ENCODE measurements around the gene MIA.
"Not testable (repeated sequence)": the region's sequence is repeated elsewhere in the genome, so short reads cannot be mapped to it uniquely, and the experiment has no call there.

Gene MIA

DNA sequence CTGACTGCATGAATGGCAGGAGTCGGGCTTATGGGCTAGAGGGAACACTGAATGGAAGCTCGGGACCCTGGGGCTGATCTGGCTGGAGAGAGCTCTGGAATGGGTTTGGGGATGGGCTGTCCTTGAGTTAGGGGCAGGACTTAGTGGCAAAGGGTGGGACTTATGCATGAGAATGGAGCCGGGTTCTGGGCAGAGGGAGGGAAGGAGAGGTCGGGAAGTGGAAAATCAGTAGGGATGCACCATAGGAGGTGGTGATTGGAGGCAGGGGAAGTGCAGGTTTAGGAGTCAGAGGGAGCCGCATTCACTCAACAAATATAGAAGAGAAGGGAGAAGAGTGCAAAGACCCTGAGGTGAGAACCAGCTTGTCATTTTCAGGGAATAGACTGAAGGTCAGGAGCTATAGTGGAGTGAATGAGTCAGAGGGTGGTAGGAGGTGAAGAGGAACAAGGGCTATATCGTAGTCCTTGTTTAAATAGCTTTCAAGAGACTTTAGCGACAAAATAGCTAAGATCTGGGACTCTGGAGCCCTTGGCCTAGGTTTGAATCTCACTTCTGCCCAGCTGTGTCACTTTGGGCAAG is 3.5 kb downstream of the MIA start:
- no peaks in the 10 kb centered on the region for H3K36me3 ChIP-seq (replicated peaks)
- H3K4me1 ChIP-seq = peaks cover 10% of the 10 kb centered on the region
- peak overlapping the region; percentile 59 for H3K4me3 ChIP-seq
- in situ Hi-C loops (cut with MboI; ENCODE audit: low sequenced_read_pairs) = no loop called here
- H3K27me3 ChIP-seq (ENCODE audit: low read depth) = no peaks in the 10 kb centered on the region
- no peaks in the 10 kb centered on the region for H3K9me3 ChIP-seq
- DNase-seq (ENCODE audit: low spot score in 2 of 2) = no peak

DNA sequence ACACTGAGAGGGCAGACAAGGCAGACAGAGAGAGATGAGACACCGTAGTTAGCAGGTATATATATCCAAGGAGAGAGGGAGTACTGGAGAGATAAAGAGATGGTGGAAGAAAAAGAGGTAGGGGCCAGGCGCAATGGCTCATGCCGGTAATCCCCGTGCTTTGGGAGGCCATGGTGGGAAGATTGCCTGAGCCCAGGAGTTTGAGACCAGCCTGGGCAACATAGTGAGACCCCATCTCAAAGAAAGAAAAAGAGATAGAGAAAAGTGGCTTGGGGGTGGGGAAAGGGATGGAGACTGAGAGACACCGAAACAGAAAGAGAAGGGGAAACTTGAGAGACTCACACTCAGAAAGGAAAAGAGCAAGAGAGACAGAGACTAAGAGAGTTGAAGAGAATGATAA is 5.3 kb downstream of the MIA start:
- Histone ChIP-seq H3K4me1 (peaks cover 10% of the 10 kb centered on the region), H3K4me3 (no peak overlapping the region), H3K27me3 (ENCODE audit: low read depth) (no peaks in the 10 kb centered on the region), H3K9me3 (no peaks in the 10 kb centered on the region), H3K36me3 (replicated peaks) (no peaks in the 10 kb centered on the region)
- in situ Hi-C loops (cut with MboI; ENCODE audit: low sequenced_read_pairs) = no loop called here
- DNase-seq (ENCODE audit: low spot score in 2 of 2) = no peak

DNA sequence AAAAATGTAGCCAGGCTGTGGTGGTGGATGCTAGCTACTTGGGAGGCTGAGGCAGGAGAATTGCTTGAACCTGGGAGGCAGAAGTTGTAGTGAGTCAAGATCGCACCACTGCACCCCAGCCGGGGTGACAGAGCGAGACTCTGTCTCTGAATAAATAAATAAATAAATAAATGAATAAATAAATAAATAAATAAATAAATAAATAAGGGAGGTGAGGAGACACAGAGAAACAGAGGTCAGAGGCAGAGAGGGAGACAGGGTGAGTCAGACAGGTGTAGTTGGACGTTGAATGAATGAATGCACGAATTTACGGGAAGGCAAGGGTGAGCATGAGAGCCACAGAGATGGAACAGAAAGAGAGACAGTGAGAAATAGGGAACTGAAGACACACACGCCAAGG is 5.8 kb downstream of the MIA start:
- DNase-seq (ENCODE audit: low spot score in 2 of 2) = no peak
- H3K9me3 ChIP-seq = no peaks in the 10 kb centered on the region
- H3K4me3 ChIP-seq = no peak overlapping the region
- H3K27me3 ChIP-seq (ENCODE audit: low read depth) = no peaks in the 10 kb centered on the region
- in situ Hi-C loops (cut with MboI; ENCODE audit: low sequenced_read_pairs) = no loop called here
- H3K4me1 ChIP-seq = peaks cover 10% of the 10 kb centered on the region
- no peaks in the 10 kb centered on the region for H3K36me3 ChIP-seq (replicated peaks)

DNA sequence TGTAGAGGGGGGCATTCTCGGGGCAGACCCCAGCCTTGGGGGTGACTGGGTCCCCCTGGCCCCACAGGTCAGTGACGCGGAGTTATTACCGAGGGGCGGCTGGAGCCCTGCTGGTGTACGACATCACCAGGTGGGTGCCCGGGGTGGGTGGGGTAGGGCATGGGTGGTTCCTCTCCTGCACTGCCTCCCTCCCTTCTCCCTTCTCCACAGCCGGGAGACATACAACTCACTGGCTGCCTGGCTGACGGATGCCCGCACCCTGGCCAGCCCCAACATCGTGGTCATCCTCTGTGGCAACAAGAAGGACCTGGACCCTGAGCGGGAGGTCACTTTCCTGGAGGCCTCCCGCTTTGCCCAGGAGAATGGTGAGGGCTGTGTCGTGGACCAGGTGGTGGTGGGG is 8.4 kb downstream of the MIA start:
- Histone ChIP-seq H3K4me1 (peaks cover 5% of the 10 kb centered on the region), H3K9me3 (no peaks in the 10 kb centered on the region), H3K4me3 (no peak overlapping the region), H3K36me3 (replicated peaks) (no peaks in the 10 kb centered on the region), H3K27me3 (ENCODE audit: low read depth) (no peaks in the 10 kb centered on the region)
- in situ Hi-C loops (cut with MboI; ENCODE audit: low sequenced_read_pairs) = no loop called here
- DNase-seq (ENCODE audit: low spot score in 2 of 2) = no peak

DNA sequence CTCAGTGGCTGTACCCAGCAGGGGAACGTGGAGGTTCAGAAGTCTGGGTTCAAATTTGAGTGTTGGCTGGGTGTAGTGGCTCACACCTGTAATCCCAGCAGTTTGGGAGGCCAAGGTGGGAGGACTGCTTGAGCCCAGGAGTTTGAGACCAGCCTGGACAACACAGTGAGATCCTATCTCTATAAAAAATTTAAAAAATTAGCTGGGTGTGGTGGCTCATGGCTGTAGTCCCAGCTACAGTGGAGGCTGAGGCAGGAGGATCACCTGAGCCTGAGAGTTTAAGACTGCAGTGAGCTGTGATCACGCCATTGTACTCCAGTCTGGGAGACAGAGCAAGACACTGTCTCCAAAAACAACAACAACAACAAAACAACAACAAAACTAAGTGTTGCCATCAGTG is 8.8 kb downstream of the MIA start:
- in situ Hi-C loops (cut with MboI; ENCODE audit: low sequenced_read_pairs); H3K9me3 ChIP-seq; H3K36me3 ChIP-seq (replicated peaks): not testable (repeated sequence)

DNA sequence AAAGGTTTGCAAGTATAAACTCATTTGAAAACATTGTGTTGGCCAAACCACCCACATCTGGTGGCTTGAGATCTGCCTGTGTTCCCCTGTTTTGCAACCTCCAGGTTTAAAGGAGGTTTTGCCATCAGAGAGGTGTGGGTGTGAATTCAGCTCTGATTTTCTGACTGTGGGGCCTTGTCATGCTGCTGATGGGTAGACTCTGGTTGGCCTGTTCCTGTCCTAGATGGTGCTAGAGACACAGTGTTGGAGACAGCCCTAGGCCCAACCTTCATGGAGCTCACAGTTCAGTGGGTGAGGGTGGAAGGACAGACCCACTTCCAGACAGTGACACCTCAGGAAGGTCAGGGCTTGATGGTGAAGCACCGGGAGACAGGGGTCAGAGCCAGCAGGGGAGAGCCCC is 10.2 kb downstream of the MIA start:
- H3K4me1 ChIP-seq = no peaks in the 10 kb centered on the region
- DNase-seq (ENCODE audit: low spot score in 2 of 2) = no peak
- H3K36me3 ChIP-seq (replicated peaks) = no peaks in the 10 kb centered on the region
- H3K9me3 ChIP-seq = no peaks in the 10 kb centered on the region
- in situ Hi-C loops (cut with MboI; ENCODE audit: low sequenced_read_pairs) = no loop called here
- no peaks in the 10 kb centered on the region for H3K27me3 ChIP-seq (ENCODE audit: low read depth)
- H3K4me3 ChIP-seq = no peak overlapping the region

More for the DNA sequence above, 8.8 kb downstream of the MIA start:
- not testable (repeated sequence) for H3K4me3 ChIP-seq; H3K4me1 ChIP-seq; H3K27me3 ChIP-seq (ENCODE audit: low read depth); DNase-seq (ENCODE audit: low spot score in 2 of 2)

DNA sequence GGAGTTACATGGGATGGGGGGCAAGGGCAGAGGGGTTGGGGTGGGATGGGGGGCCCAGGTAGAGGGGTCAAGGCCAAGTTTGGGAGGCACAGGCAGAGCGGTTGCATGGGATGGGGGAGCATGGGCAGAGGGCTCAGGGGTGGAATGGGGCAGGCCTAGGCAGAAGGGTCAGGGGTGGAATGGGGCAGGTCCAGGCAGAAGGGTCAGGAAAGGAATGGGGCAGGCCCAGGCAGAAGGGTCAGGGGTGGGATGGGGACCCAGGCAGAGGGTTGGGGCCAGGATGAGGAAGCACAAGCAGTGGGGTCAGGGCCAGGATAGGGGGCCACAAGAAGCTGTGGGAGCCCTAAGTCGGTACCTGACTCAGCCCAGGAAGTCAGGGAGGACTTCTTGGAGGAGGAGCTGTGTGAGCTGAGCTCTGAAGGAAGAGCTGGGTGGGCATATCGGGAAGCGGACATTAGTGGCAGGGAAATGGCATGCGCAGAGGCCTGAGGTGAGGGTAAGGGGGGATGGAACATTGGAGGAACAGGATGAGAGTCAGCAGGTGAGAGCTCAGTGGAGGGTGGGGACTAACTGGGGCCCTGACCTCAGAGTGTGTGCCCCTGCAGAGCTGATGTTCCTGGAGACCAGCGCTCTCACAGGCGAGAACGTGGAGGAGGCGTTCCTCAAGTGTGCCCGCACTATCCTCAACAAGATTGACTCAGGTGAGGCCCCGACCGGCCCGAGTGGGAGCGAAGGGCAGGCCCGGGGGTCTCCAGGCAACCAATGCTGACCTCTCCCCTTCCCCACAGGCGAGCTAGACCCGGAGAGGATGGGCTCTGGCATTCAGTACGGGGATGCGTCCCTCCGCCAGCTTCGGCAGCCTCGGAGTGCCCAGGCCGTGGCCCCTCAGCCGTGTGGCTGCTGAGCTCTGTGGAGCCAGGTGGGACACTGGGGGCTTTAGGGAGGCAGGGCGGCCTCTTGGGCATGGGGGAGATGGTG is 11.0 kb downstream of the MIA start:
- Histone ChIP-seq H3K4me3 (no peak overlapping the region), H3K36me3 (replicated peaks) (no peaks in the 10 kb centered on the region), H3K4me1 (no peaks in the 10 kb centered on the region), H3K27me3 (ENCODE audit: low read depth) (no peaks in the 10 kb centered on the region), H3K9me3 (no peaks in the 10 kb centered on the region)
- DNase-seq (ENCODE audit: low spot score in 2 of 2) = no peak
- in situ Hi-C loops (cut with MboI; ENCODE audit: low sequenced_read_pairs) = no loop called here

DNA sequence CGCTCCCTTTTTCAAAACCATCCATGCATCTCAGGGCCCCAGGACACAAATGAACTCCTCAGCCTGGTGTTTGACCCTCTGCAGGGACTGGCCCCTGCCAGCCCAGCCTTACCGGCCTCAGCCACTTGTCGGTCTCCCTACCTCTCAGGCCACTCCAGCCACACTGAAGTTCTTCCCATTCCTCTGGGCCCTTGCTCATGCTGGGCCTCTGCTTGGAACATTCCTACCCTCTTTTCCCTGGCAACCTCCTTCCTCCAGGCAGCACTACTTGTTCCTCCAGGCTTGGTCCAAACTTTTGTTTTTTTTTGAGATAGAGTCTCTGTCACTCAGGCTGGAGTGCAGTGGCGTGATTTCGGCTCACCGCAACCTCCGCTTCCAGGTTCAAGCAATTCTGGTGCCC is 16.0 kb downstream of the MIA start:
- Histone ChIP-seq H3K36me3 (replicated peaks) (no peaks in the 10 kb centered on the region), H3K9me3 (no peaks in the 10 kb centered on the region), H3K4me3 (no peak overlapping the region), H3K4me1 (no peaks in the 10 kb centered on the region), H3K27me3 (ENCODE audit: low read depth) (no peaks in the 10 kb centered on the region)
- no peak for DNase-seq (ENCODE audit: low spot score in 2 of 2)
- in situ Hi-C loops (cut with MboI; ENCODE audit: low sequenced_read_pairs) = no loop called here

DNA sequence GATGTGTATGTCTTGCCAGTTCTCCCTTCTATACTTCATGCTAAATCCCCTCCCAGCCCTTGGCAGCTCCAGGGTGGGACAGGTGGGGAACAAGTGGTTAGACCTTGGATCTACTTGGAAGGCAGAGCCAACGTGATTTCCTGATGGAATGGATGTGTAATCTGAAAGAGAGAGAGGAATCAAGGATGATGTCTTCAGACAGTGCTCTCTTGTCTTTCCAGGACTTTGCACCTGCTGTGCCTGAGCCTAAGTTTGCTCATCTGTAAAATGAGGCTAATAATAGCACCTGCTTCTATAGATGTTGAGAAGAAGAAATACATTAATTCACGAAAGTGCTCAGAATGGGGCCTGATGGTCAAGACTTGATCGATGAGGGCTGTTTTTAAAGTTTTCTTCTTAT is 16.7 kb downstream of the MIA start:
- no peak overlapping the region for H3K4me3 ChIP-seq
- no peaks in the 10 kb centered on the region for H3K27me3 ChIP-seq (ENCODE audit: low read depth)
- no peaks in the 10 kb centered on the region for H3K4me1 ChIP-seq
- H3K9me3 ChIP-seq = no peaks in the 10 kb centered on the region
- no peaks in the 10 kb centered on the region for H3K36me3 ChIP-seq (replicated peaks)
- DNase-seq (ENCODE audit: low spot score in 2 of 2) = no peak
- in situ Hi-C loops (cut with MboI; ENCODE audit: low sequenced_read_pairs) = no loop called here

DNA sequence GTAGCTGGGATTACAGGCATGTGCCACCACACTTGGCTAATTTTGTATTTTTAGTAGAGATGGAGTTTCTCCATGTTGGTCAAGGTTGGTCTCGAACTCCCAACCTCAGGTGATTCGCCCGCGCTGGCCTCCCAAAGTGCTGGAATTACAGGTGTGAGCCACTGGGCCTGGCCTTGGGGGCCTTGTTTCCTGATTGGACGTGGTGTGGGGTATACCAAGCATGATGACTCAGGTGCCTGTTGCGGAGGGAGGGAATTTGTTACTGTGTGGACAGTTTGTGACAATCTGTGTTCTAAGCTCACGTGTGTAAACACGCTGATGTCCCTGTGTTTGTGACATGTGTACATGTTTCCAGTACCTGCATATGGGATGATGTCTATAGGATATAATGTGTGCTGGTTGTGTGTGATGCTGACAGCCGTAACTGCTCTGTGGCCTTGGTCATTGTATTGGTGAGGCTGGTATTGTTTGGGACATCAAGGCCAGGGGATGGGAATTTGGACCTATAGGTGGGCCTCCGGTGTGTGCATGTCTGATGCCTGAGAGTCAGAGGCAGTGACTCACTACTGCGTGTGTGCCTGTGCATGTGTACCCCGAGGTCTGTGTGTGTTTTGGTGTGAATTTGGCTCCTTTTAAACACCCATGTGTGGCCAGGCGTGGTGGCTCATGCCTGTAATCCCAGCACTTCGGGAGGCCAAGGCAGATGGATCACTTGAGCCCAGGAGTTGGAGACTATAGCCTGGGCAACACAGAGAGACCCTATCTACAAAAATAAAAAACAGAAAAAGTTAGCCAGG is 22.0 kb downstream of the MIA start:
- H3K4me3 ChIP-seq = no peak overlapping the region
- DNase-seq (ENCODE audit: low spot score in 2 of 2) = no peak
- in situ Hi-C loops (cut with MboI; ENCODE audit: low sequenced_read_pairs) = no loop called here
- H3K4me1 ChIP-seq = peaks cover 13% of the 10 kb centered on the region
- H3K36me3 ChIP-seq (replicated peaks) = peaks cover 21% of the 10 kb centered on the region
- H3K27me3 ChIP-seq (ENCODE audit: low read depth) = no peaks in the 10 kb centered on the region
- no peaks in the 10 kb centered on the region for H3K9me3 ChIP-seq

DNA sequence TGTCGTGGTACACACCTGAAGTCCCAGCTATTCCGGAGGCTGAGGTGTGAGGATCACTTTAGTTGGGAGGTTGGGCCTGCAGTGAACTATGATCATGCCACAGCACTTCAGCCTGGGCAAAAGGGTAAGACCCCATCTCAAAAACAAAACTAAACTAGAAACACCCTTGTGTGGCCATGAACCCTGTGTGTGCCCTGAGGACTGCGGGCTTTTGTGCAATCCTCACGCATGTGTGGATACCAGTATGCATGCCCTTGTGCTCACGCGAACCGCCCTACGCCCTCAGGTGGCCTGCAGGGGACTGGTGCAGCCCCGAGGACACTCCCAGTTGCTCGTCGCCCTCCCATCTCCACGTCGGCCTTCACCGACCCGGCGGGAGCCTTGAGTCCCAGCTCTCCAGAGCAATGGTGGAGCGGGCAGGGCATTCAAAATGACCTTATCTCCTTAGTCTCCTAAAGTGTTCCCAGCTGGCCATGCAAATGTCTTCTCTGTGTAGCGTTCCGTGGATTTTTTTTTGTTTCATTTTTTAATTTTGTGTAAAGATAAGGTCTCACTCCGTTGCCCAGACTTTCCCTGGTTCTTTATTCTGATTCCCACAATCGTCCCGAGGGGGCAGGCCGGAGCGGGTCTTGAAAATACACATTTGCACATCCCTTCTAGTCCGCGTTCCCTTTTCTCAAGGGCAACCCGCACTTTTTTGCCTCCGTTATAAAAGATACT is 22.8 kb downstream of the MIA start:
- H3K4me3 ChIP-seq = peak overlapping the region; percentile 37
- peaks cover 28% of the 10 kb centered on the region for H3K36me3 ChIP-seq (replicated peaks)
- DNase-seq (ENCODE audit: low spot score in 2 of 2) = peak; percentile 70 to 87
- no peaks in the 10 kb centered on the region for H3K27me3 ChIP-seq (ENCODE audit: low read depth)
- H3K9me3 ChIP-seq = no peaks in the 10 kb centered on the region
- in situ Hi-C loops (cut with MboI; ENCODE audit: low sequenced_read_pairs) = no loop called here
- peaks cover 13% of the 10 kb centered on the region for H3K4me1 ChIP-seq

DNA sequence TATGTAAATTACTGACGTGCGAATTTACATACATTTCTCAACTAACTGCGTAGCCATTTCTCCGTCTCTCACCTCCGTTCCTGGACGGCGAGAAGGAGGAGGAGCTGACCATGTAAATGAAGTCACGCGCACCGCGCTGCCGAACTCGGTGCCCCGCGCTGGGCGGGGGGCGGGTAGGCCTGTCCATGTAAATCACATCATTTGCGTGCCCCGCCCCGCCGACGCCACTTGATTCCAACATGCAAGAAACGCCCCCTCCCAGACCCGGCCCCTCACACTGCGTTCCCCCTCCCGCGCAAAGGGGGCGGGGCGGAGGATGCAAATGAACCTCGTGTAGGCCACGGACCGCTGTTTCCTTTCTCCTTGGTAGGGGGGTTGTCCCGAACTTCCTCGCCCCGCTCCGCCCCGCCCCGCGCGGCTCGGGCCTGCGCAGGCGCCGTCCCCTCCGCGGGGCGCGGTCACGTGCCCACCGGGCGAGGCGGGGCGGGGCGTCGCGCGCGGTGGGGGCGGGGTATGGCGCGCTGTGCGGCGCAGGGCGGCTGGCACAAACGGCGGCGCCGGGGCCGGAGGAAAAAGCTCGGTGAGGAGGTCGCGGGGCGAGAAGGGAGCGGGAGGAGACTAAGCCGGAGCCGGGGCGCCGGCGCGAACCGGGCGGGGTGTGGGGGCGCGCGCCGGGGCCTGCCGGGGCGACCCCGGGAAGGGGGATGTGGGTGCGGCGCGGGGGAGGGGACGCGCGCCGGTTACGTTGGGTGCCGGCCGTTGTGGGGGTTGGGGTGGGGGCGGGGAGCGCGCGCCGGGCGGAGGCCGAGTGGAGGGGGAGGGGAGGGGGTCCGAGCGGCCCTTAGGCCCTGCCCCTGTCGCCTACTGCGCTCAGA is 23.6 kb downstream of the MIA start, which contains the start of gene EGLN2:
Gene EGLN2, plus strand, starts transcription at position 509 of the 875 bp plus-strand sequence. CDS start 1,382 bp downstream, outside the sequence.
- H3K9me3 ChIP-seq = no peaks in the 10 kb centered on the region
- in situ Hi-C loops (cut with MboI; ENCODE audit: low sequenced_read_pairs) = no loop called here
- peaks cover 13% of the 10 kb centered on the region for H3K4me1 ChIP-seq
- no peaks in the 10 kb centered on the region for H3K27me3 ChIP-seq (ENCODE audit: low read depth)
- peak; percentile 99 to 100 for DNase-seq (ENCODE audit: low spot score in 2 of 2)
- peaks cover 36% of the 10 kb centered on the region for H3K36me3 ChIP-seq (replicated peaks)
- H3K4me3 ChIP-seq = peak within 1 kb of the TSS; percentile 75

All from HAP-1 (cell line).